ENCODE data around the gene LAMC3.

LAMC3 gene

DNA sequence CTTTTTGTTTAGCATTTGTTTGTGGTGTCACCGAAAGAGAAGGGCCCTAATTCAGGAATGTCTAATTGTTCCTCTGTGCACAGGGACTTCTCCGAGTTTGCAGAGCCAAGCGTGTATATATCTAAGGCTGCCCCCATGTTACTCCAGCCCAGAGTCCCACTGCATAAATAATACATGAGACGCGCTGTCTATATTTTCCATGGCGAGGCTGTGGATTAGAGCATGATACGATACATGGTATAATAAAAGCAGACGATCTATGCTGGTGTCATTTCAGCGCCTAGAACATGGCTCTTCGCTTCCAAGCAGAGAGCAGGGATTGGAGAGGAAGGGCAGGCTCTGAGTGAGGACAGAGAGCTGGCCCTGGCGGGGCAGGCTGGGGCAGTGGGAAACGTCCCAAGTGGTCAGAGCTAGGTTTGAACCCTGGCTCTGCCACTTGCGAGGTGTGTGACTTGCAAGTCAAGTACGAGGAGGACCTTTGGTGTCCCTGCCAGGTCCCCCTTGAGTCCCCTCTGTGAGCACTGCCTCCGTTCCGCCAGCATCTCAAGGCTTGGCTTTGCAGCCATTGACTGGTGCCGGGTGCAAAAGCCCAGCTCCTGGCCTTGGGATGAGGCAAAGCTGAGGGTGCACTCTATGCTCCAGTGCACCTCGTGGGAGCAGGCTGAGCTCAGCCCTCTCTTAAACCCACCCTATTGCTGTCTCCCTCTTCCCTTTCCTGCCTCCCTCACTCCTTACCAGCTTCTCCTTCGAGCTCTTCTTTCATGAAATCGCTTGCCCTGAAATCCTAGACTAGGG is 29.2 kb upstream of the LAMC3 start:
- DNase-seq, result no peak

- no peak for DNase-seq
These were observed 28.4 kb upstream of the LAMC3 start for GRCh38 chr9:130980526-130980925.

GRCh38 chr9:130981002-130981755 is 27.8 kb upstream of the LAMC3 start:
- no peak for DNase-seq

GRCh38 chr9:130981756-130982137 is 27.2 kb upstream of the LAMC3 start:
- DNase-seq, result no peak

DNA sequence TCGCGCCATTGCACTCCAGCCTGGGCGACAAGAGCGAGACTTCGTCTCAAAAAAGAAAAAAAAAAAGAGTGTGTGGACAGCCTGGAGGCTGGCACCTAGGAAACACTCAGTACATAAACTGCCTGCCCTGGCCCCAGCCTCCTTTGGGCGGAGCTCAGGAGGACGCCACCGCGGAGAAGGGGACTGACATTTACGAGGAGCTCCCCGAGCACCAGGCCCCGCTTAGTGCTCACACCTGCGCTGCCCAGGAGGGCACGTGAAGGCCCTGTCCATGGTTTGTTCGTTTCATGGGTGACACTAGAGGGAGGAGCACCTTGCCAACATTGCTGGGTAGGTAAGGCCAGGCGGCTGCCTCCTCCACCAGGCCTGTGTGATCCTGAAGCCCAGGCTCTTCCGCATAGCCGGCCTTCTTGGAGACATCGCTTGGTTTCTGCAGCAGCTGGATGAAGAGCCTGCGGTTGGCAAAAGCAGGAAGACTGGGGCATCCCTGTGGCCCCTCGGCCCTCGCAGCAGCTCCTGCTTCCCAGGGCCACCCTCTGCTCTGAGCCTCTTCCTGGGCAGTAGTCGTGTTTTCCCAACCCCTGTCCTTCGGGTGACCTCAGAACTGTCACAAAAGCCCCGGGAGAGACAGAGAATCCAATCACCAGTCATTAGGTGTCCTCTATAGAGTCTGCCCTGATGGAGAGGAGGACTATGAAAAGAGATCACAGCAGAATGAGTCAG is 26.2 kb upstream of the LAMC3 start:
- no peak for DNase-seq

- no peak for DNase-seq
These were observed 25.7 kb upstream of the LAMC3 start for GRCh38 chr9:130983359-130983670.

- DNase-seq, result no peak
These were observed 25.0 kb upstream of the LAMC3 start for GRCh38 chr9:130983970-130984369.

DNA sequence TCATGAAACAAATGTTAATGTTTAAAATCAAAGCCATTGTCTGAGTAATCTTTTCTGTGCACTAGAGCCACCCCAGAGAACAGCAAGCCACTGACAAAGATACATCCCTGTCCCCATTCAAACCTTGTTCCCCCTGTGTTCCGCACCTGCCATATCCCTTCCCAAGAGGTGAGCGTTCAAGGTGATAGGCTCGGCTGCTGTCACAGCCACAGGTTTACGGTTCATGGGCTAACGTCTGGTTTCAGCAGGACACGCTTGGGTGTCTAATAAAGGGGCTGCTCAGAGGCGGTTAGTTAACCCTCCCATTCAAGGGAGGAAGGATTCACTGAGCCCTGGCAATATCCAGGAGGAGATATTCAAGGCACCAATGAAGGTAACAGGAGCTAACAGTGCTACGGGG is 24.5 kb upstream of the LAMC3 start:
- no peak for DNase-seq

- DNase-seq, result no peak
These were observed 23.9 kb upstream of the LAMC3 start for GRCh38 chr9:130985029-130985428.

DNA sequence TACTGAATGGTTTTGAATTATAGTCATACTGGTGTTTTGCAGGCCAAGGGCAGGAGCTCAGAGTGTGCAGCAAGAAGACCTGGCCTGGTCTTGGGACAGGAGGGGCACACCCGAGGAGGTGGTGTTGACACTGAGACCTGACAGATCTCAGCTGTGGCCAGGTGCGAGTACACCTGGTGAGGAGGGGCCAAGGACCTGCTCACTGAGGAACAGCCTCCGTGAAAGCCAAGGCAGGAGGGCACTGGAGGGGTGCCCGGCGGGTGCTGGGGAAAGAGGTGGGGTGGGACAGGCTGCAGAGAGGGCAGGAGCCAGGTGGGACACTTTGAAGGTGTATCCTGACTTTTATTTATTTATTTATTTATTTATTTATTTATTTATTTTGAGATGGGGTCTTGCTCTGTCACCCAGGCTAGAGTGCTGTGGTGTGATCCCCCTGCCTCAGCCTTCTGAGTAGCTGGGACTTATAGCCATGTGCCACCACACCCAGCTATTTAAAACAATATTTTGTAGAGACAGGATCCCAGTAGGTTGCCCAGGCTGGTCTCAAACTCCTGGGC is 23.3 kb upstream of the LAMC3 start:
- DNase-seq, result no peak

DNA sequence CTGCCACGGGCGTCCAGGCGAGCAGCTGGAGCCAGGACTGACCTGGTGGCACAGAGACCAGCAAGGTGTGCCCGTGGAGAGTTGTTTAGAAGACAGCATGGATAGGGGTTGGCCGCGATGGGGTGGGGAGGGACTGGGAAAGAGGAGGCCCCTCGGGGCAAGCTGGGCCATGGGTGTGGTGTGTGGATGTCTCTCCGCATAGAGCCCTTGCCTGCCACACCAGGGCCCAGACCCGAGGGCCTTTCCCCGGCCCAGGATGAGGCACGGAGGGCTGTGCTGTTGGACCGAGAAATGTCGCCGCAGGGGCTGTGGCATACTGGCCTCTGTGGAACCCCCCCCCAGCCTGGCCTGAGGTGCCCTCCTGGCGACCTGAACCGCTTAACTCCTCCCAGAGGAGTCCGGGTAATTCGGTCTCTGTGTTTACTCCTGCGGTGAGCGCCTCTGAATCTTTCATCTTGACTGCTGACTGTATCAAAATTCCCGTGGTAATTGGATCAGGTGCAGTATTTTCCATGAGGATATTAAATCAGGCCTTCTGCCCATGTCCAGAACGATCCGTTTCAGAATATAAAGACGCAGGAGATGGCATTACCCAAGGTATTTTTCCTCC is 22.5 kb upstream of the LAMC3 start:
- DNase-seq, result no peak

DNA sequence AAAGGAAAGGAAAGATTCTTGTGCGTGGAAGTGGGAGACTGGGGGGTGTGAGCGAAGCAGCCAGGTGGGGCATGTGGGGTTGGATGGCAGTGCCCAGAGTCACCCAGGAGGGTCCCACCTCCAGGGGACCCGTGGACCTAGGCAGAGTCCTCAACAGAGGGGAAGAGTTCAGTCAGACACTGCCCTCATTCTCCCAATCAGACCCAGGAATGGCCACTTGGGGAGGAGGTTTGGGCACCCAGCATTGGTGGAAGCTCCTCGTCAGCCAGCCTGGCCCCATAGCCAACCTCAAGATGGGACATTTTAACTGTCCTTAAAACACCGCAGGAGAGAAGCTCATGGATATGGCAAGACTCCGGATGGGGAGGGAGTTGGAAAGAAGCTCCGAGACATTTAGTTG is 21.9 kb upstream of the LAMC3 start:
- DNase-seq, result no peak

GRCh38 chr9:130987738-130988399 is 21.1 kb upstream of the LAMC3 start:
- no peak for DNase-seq

DNA sequence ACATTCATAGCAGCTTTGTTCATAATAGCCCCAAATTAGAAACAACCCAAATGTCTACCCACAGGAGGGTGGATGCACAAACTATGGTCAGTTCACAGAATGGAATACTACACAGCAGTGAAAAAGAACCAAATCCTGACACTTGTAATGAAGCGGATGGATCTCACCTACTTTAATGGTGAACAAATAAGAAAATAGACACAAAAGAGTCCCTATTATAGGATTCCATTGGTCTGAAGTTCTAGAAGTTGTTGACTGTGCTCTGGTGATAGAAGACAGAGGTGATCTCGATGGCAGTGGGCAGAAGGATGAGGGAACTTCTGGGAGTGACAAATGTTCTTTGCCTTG is 20.6 kb upstream of the LAMC3 start:
- no peak for DNase-seq

DNA sequence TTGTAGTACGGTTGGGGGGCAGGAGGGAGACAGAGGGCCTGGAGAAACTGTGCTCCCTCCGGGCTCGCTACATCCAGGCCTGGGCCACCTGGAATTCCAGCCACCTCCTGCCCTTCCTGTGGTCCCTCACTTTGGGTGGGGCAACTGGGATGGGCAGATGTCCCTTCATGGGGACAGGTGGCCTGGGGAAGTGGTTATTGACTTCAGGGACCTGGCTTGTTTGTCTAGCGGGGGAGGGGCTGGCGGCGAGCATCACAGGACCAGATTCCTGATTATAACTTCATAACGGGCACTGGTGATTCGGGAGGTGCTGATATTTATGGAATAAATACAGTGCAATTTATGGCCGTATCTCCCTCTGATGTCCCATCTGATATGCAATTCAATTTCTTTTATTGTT is 20.1 kb upstream of the LAMC3 start:
- DNase-seq, result no peak

DNA sequence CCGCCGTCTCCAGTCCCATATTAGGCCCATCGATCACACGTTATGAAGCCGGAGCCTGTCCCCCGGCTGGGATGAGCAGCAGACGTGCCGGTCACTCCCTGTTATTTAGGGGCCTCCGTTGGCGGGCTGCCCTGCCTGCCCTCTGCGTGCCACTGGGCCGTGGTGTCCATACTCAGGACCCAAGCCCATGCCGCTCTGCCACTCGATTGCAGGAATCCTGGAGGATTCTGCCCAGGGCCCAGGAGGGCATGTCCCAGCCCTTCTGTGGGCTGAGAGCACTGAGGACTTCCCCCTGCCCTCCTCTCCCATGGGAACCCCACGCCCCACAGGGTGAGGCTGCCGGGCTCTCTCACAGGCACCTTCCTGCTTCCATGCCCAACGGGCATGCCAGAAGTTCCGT is 19.6 kb upstream of the LAMC3 start:
- DNase-seq, result no peak

DNA sequence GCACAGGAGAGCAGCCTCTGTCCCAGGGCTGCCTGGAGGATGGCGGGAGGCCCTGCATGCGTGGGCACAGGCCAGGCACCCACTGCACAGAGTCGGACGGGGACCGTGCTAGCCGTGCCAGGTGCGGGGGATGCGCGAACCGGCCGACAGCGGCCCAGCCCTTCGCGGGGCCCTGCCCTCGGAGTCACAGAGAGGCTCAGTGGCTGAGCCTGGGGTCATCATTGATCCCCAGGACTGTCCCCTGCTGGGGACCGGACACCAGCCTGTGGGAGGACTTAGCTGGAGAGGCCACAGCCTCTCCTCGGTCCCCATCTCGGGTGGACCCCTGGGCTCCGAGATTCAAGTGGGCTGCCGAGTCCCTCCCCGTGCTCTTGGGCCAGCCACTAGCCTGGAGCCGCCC is 19.1 kb upstream of the LAMC3 start:
- no peak for DNase-seq

GRCh38 chr9:130990306-130990977 is 18.5 kb upstream of the LAMC3 start:
- no peak for DNase-seq

GRCh38 chr9:130990978-130991777 is 17.8 kb upstream of the LAMC3 start:
- DNase-seq, result no peak

DNA sequence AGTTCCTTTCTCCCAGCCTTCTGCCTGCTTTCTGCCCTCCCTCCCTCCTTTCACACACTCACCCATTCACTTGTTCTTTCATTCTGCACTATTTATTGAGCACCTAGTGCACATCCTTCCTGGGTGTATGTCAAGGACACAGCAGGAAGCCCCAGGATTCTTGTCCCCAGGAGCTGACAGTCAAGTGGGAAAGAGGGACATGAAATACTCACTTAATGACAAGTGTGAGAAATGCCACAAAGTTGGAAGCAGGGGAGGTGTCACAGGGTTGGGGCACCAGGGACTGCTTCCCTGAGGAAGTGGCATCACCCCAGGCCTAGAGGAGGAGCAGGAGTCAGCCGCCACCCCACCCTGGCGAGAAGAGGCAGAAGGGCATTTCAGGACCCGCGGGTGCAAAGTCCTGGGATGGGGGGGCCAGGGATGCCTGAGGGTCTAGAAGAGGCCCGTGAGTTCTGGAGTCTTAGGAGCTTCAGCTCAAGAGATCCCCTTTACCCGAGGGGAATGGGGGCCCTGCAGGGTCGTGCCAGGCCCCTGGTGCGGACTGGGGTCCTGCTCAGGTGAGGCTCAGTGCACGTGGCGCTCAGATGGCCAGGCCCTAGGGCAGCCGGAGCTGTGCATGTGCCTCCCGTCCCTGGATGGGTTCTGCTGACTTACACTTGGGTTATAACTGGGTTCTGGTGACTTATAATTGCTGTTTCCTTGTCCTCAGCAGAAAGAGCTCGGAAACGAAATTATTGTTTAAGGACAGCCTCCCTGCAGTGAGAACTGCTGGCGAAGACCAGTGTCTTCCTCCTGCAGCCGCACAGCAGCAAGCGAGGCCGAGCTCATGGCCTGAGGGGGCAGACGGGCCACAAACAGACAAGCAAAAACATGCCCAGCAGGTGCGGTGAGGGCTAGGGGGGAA is 16.9 kb upstream of the LAMC3 start:
- no peak for DNase-seq
